Gastrocnemius medialis (tissue), 4 donors: ENCODE data around the gene MGRN1. TPM values are rescaled to one million over a fixed set of nuclear protein-coding genes. Genes with fewer than 3 reads are reported as not detected.

Experiments used
- ATAC-seq, 2 donors: fragments of 150-250 bp; one replicate each; pipeline ENCODE4 v1.9.1; 2016
- DNase-seq, 2 donors: peaks; one replicate each; pipeline ENCODE4 v3.0.0-alpha.2; 2019
- H3K27ac ChIP-seq, 4 donors: fragments of 200-600 bp; sonication (generic); 1 replicate in 1 of 4; 2 replicates in 3 of 4; pipeline ENCODE4 v1.5.1; 2016 to 2018; ENCODE audit warnings: mild to moderate bottlenecking in 2 of 4, moderate library complexity in 1 of 4
- H3K27me3 ChIP-seq, 3 donors: fragments of 200-600 bp; sonication (generic) in 2 of 3; 1 replicate in 1 of 3; 2 replicates in 2 of 3; pipeline versions ENCODE4 v1.5.1 to v1.6.0; 2016 to 2019; ENCODE audit warnings: mild to moderate bottlenecking in 1 of 3, moderate library complexity in 1 of 3
- H3K36me3 ChIP-seq, 2 donors: fragments of 200-600 bp; sonication (generic) in 1 of 2; one replicate each; pipeline ENCODE4 v1.5.1; 2017 to 2018
- H3K4me1 ChIP-seq, 2 donors: fragments of 200-600 bp; sonication (generic) in 1 of 2; one replicate each; pipeline ENCODE4 v1.5.1; 2016 to 2017; ENCODE audit warnings: mild to moderate bottlenecking in 2 of 2
- H3K4me3 ChIP-seq, 4 donors: fragments of 200-600 bp; sonication (generic) in 3 of 4; 1 replicate in 1 of 4; 2 replicates in 3 of 4; pipeline ENCODE4 v1.5.1; 2016 to 2019; ENCODE audit warnings: mild to moderate bottlenecking in 2 of 4
- H3K9me3 ChIP-seq, 3 donors: fragments of 200-600 bp; sonication (generic) in 2 of 3; 1 replicate in 1 of 3; 2 replicates in 2 of 3; pipeline ENCODE4 v1.5.1; 2016 to 2019
- POLR2A ChIP-seq, 2 donors: fragments of 450-650 bp; IDR thresholded peaks; one replicate each; pipeline ENCODE4 v1.6.1; 2017; ENCODE audit warnings: antibody characterized with exemption in 2 of 2, mild to moderate bottlenecking in 2 of 2, moderate library complexity in 2 of 2
- in situ Hi-C, 4 donors: fragments of 200-750 bp; cut with MboI; loops; one replicate each; pipeline versions ENCODE4 v1.15.0 to v1.8.0; 2017; ENCODE audit warnings: low sequenced_read_pairs in 4 of 4
- intact Hi-C: fragments of 100-400 bp; cut with DNase I; formaldehyde crosslinking; loops from one replicate; pipeline ENCODE4 v1.15.1; 2023; ENCODE audit warnings: low total_unique reads
- total RNA-seq, 4 donors: library from RNA; depleted of rRNA; stranded (reverse); fragments of >200 nt; gene quantifications; one replicate each; pipeline versions ENCODE4 v1.1.0 to v1.2.3, GENCODE V29; 2016
- TF ChIP-seq, protein P1 (sequence below), 5 experiments: fragments of 450-650 bp in 3 of 5; fragments of 200-600 bp in 2 of 5; sonication (generic) in 2 of 5; IDR thresholded peaks in 4 of 5; conservative IDR thresholded peaks in 1 of 5; 1 replicate in 4 of 5; 2 replicates in 1 of 5; pipeline ENCODE4 v1.5.1; 2016 to 2019; ENCODE audit warnings: antibody characterized with exemption in 5 of 5, mild to moderate bottlenecking in 3 of 5, moderate library complexity in 3 of 5

The MGRN1 gene
- total RNA-seq, 4 donors from 2014 or later, result 33.8 to 62.9 (median 55.0) TPM

- Histone ChIP-seq H3K9me3 (no peaks in the 10 kb centered on the region), H3K4me1 (peaks cover 5 to 11% of the 10 kb centered on the region in 2 donors), H3K27ac (peak overlapping the region in 2 of 4 donors; percentile 38 to 42), H3K27me3 (no peaks in the 10 kb centered on the region), H3K36me3 (peaks cover 0 to 27% of the 10 kb centered on the region in 2 donors), H3K4me3 (no peak overlapping the region)
- no peak for DNase-seq
- no peak for ATAC-seq
- no peak for TF ChIP-seq POLR2A (IDR thresholded peaks at IDR 0.05)
- TF ChIP-seq, protein P1, sequence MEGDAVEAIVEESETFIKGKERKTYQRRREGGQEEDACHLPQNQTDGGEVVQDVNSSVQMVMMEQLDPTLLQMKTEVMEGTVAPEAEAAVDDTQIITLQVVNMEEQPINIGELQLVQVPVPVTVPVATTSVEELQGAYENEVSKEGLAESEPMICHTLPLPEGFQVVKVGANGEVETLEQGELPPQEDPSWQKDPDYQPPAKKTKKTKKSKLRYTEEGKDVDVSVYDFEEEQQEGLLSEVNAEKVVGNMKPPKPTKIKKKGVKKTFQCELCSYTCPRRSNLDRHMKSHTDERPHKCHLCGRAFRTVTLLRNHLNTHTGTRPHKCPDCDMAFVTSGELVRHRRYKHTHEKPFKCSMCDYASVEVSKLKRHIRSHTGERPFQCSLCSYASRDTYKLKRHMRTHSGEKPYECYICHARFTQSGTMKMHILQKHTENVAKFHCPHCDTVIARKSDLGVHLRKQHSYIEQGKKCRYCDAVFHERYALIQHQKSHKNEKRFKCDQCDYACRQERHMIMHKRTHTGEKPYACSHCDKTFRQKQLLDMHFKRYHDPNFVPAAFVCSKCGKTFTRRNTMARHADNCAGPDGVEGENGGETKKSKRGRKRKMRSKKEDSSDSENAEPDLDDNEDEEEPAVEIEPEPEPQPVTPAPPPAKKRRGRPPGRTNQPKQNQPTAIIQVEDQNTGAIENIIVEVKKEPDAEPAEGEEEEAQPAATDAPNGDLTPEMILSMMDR (IDR thresholded peaks at IDR 0.05 in 4 of 5, conservative IDR thresholded peaks at IDR 0.05 in 1 of 5), result no peak
- intact Hi-C loops (no loop called here), in situ Hi-C loops (no loop called here)
These were observed 38.8 kb downstream of the MGRN1 start for GRCh38 chr16:4663465-4663776.

- in situ Hi-C loops (no loop called here), intact Hi-C loops (no loop called here)
- Histone ChIP-seq H3K27me3 (no peaks in the 10 kb centered on the region), H3K36me3 (peaks cover 0 to 28% of the 10 kb centered on the region in 2 donors), H3K4me1 (peaks cover 5 to 11% of the 10 kb centered on the region in 2 donors), H3K27ac (peak overlapping the region in 2 of 4 donors; percentile 38 to 42), H3K4me3 (no peak overlapping the region), H3K9me3 (no peaks in the 10 kb centered on the region)
- DNase-seq, result peak; percentile 45 to 58
- no peak for TF ChIP-seq POLR2A (IDR thresholded peaks at IDR 0.05)
- TF ChIP-seq, protein P1 (IDR thresholded peaks at IDR 0.05 in 4 of 5, conservative IDR thresholded peaks at IDR 0.05 in 1 of 5), result no peak
- ATAC-seq, result peak; percentile 18 to 19
These were observed 39.3 kb downstream of the MGRN1 start for GRCh38 chr16:4663777-4664465.

DNA sequence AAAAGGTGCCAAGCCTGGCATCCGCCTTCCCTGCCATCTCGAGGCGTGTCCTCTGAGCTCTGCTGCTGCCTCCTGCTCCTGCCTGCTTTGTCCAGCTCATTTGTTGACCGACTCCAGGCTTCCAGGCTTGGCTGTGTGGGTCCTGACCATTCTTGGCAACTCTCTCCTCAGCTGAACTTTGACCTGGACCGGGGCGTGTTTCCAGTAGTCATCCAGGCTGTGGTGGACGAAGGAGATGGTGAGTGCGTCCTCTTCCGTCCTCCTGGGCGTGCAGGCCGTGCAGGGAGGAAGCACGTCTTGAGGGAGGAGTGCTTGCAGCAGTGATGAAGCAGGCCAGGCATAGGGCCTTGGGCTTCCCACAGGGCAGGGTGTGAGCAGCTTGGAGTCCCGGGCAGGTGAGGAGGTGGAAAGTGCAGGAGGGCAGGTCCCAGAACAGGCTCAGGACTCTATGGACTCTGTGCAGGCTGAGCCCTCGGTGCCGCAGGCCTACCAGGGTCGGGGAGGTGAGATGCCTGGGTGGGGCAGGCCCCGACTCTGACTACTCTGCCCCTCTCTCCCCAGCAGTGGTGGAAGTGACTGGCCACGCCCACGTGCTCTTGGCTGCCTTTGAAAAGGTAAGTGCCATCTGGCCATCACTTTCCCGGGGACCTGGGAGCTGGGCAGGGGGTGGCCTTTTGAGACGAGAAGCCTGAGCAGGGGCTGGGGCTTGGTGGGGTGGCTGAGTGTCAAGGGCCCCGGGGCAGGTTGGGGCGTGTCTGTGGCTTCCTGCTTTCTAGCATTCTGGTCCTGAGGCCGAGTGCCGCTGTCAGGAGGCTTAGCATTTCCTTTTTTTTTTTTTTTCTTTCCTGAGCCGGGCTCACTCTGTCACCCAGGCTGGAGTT is 40.2 kb downstream of the MGRN1 start:
- TF ChIP-seq, protein P1 (IDR thresholded peaks at IDR 0.05 in 4 of 5, conservative IDR thresholded peaks at IDR 0.05 in 1 of 5), result no peak
- TF ChIP-seq POLR2A (IDR thresholded peaks at IDR 0.05), result no peak
- no peak for ATAC-seq
- Histone ChIP-seq H3K9me3 (no peaks in the 10 kb centered on the region), H3K27me3 (no peaks in the 10 kb centered on the region), H3K27ac (peak overlapping the region in 1 of 4 donors; percentile 38), H3K4me1 (peaks cover 5 to 11% of the 10 kb centered on the region in 2 donors), H3K4me3 (no peak overlapping the region), H3K36me3 (peaks cover 0 to 36% of the 10 kb centered on the region in 2 donors)
- in situ Hi-C loops (no loop called here), intact Hi-C loops (no loop called here)
- DNase-seq, result no peak

GRCh38 chr16:4666537-4667202 is 42.0 kb downstream of the MGRN1 start:
- Histone ChIP-seq H3K36me3 (peaks cover 0 to 40% of the 10 kb centered on the region in 2 donors), H3K4me3 (no peak overlapping the region), H3K27ac (no peak overlapping the region), H3K4me1 (peaks cover 5 to 11% of the 10 kb centered on the region in 2 donors), H3K27me3 (no peaks in the 10 kb centered on the region), H3K9me3 (no peaks in the 10 kb centered on the region)
- intact Hi-C loops, result no loop called here
- TF ChIP-seq, protein P1 (IDR thresholded peaks at IDR 0.05 in 4 of 5, conservative IDR thresholded peaks at IDR 0.05 in 1 of 5), result no peak
- TF ChIP-seq POLR2A (IDR thresholded peaks at IDR 0.05), result no peak
- DNase-seq (no peak), ATAC-seq (no peak)
- in situ Hi-C loops, result no loop called here
